Middle frontal gyrus (tissue), 1 donor: Measurements from ENCODE around the gene CLIC1.
"Not testable (repeated sequence)": the region's sequence is repeated elsewhere in the genome, so short reads cannot be mapped to it uniquely, and the experiment has no call there.

Experiments used
- DNase-seq: peaks from one replicate; pipeline ENCODE4 v3.0.0-alpha.2; 2015; ENCODE audit warnings: low spot score; ENCODE audit errors: extremely low spot score

CLIC1 gene

DNA sequence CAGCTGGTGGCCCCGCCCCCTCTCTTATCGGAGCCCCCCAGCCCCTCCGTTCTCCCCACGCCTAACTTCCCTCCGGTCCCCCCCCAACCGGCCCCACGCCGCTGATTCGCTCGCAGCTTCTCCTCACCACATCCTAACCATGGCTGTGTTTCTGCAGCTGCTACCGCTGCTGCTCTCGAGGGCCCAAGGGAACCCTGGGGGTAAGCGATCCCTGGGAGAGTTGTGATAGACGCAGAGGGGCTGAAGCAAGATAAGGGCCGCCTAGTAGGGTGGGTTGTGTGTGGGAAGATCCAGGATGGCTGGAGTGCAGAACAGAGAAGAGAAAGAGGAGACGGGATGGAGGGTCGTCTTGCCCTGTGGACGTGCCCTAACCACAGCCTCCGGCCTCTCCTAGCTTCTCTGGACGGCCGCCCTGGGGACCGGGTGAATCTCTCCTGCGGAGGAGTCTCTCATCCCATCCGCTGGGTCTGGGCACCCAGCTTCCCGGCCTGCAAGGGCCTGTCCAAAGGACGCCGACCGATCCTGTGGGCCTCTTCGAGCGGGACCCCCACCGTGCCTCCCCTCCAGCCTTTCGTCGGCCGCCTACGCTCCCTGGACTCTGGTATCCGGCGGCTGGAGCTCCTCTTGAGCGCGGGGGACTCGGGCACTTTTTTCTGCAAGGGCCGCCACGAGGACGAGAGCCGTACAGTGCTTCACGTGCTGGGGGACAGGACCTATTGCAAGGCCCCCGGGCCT lies 12.9 kb downstream of the CLIC1 start, which contains the start of gene MPIG6B:
Gene MPIG6B (plus strand): TSS at position 129 of the 735 bp plus-strand sequence. CDS start 11 bp downstream, at position 140.
- DNase-seq, result no peak

DNA sequence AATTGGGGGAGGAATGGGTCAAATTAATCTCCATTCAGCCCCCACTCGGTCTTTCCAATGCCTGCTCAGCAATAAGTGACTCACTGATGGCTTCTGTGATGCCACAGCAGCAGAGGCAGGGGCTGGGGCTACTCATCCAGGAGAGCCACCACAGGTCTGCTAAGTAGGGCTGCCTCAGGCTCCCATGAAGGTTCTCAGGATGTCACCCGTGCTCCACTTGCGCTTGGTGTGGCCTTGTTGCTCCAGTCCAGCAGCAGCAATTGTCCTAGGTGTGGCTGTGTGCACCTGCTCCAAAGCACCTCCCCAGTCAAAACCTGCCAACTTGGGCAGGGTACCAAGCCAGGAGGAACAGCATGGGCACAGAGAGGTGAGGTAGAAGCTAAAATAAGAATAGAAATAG lies 14.2 kb downstream of the CLIC1 start:
- no peak for DNase-seq

DNA sequence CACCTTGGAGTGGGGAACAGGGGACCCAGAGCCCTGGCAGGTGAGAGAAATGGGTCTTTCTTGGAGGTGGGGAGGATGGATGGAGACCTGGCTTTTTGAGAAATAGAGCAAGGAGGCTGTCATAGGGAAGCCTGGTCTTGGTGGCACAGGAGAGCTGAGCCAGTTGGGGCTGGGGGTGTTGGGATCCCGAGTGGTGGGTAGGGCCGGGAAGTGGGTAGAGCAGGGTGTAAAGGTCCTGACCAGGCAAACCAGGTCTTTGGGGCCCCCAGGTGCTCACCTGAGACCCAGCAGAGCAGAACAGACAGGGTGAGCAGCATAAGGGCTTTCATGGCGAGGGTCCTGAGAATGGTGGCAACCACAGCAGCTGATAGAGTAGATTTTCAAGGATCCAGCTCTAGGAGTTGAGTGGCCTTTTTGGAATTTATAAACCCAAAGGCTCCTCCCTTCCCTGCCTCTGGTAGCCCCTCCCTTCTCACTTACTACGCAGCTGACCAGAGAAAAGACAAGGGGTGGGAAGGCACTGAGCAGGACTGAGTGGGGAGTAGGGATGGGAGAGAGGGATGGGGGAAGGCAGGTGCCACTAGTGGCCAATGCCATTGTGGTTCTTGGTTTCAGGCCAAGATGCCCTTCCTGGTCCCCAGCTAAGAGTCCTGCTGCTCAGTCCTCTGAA lies 14.8 kb downstream of the CLIC1 start, which contains the start of gene LY6G6C:
Gene LY6G6C (minus strand): TSS at position 396 of the 670 bp plus-strand sequence. CDS start 67 bp downstream, at position 329.
- DNase-seq, result no peak

DNA sequence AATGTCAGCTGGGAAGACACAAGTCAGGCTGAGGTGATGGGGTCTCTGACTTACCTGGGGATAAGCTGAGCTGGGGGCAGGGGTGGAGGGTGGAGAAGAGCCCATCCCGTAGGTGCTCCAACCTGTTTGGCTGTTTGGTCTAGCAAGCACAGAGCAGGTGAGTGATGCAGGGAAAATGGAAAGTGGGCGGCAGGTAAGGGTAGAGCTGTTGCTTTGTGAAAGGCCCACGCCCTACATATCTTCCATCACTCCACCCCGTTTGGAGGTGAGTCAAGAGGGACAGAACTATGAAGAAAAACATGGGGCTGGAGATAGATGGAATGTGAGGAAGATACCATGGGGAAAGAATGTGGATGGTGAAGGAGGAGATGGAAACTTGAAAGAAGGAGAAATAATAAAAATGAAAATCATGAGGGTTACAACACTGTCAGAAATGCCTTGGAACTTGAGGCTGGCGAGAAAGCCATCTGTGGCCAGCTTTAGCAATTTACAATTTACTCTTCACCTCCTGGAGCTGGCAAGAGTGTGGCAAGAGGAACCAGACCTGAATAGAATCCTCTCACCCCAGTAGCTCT lies 16.0 kb downstream of the CLIC1 start:
- no peak for DNase-seq

DNA sequence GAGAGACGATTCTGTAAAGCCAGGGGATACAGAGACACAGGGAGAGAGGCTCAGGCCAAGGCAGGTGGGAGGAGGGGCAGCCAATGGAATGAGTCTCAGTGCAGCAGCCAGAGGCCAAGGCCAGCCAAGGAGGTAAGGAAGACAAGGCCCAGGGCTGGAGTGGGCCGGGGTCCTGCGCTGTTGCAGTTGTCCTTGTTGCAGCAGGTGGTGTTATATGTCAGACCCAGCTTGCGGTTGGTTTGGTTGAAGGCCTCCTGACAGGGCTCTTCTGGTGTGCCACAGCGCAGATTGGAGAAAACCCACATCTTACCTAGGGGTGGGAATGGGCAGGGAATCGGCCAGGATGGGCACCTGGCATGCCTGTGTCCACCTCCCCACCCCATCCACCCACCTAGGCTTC lies 17.3 kb downstream of the CLIC1 start:
- DNase-seq, result no peak

DNA sequence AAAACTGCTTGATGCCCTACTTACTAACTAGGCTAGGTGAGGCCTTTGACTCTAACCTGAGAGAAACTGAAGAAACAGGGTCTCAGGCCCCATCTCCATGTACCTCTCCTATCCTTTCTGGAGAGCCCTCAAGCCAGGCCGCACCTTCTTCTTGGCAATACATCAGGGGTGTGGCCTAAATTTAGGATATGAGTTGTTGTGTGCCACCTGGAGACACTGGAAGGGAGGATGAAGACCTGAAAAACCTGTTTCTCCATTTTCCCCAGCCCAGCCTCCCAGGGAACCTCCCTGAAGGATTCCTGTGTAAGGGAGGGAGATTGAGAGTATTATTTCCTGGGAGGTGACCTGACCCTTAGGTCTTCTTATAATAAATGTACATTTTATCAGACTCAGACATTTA lies 18.1 kb downstream of the CLIC1 start:
- no peak for DNase-seq

DNA sequence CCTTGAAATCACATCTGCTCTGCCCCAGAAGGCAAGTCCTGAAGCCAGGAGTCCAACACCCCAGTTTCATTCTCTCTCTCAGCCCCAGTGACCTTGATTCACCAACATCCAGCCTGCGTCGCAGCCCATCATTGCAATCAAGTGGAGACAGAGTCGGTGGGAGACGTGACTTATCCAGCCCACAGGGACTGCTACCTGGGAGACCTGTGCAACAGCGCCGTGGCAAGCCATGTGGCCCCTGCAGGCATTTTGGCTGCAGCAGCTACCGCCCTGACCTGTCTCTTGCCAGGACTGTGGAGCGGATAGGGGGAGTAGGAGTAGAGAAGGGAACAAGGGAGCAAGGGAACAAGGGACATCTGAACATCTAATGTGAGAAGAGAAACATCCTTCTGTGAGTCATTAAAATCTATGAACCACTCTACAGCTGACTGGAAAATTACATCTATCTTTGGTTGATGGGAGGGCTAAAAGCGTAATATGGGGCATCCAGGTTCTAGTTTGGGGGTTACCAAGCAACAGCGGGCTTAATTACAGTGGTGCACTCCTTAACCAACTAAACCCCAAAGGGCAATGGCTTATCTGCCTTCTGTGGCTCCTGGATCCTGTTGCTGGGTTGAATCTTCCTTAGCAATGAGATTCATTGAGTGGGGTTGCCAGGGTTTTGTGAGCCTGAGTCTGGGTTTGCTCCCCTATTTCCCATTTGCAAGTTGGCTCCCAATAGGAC lies 18.7 kb downstream of the CLIC1 start:
- no peak for DNase-seq

DNA sequence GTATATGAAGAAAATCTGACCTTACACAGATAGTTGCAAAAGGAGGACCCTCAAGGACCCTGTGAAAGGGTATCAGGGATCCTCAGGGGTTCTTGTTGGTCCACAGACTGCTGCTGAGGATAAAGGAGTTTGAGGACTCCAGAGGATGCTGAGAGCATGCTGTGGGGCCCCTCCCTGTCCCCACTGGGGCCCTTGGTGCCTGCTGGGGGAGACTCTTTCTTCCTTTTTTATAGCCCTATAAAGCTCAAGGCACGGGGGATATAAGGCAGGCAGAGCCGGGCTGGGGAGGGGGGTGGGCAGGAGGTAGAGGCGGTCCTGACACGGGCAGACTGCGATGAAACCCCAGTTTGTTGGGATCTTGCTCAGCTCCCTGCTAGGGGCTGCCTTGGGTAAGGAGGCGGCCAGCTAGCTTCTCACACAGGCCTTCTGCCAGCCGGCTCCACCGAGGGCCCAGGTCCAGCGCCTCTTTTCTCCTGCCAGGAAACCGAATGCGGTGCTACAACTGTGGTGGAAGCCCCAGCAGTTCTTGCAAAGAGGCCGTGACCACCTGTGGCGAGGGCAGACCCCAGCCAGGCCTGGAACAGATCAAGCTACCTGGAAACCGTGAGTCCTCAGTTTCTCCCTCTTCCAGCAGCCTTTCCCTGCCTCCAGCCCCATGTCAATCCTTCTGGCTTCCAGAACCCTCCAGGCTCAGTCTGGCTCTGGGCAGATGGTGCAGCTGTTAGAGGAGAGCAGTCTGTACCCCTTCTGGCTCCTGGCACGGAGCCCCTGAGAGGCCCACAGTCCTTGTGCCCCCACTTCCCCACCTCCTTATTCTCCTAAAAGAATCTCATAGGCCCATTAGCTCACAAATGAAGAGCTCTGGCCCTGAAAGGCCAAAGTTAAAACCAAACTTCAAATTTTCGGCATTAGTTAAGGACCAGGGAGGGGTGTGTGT lies 21.0 kb downstream of the CLIC1 start, which contains the start of gene LY6G6D:
Gene LY6G6D (plus strand): TSS at position 327 of the 937 bp plus-strand sequence. CDS start 8 bp downstream, at position 335.
- DNase-seq, result no peak

DNA sequence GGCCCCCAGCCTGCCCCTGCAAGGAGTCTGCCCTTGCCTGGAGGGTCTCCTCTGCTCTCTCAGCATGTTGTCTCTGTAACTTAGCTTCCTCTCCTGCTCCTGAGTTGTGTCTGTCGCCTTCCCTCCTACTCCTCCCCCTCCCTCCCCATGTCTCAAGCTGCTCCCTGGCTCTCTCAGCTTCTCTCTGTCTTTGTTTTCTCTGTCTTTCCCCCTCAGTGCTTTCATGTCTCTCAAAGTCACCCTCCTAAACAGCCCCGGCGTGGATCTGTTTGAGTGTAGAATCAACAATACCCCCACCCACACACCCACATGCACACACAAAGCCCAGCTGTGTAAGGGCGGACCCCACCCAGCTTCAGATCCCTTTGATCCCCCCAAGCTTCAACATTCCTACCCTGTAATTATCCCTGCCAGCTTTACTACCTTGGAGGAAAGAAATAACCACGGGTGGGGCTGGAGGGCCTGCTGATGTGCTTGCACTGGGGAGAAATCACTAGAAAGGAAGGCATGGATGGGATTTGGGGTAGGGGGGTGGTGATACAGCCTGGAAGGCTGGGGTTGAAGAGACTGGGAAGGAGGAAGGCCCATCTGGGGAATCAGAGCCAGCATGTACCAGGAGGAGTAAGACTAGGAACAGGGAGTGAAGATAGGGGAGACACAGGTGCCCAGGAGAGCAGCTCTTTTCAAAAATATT lies 22.2 kb downstream of the CLIC1 start:
- DNase-seq, result no peak

DNA sequence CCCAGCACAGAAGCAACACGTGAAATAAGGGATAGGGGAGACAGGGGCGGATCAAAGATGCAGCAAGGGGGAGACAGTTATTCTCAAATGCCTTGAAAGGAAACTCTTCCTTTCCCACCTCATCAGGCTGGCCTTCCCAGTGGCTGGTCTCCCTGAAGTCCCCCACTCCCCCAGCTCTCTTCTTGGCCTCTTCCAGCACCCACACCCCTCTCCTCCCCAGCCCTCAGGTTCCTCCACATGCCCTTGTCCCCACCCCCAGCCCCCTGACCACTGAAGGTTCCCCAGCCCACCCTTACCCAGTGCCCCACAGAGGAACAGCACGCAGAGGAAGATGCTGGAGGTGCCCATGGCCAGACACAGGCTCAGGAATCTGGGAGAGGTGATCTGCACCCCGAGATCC lies 22.9 kb downstream of the CLIC1 start:
- no peak for DNase-seq

DNA sequence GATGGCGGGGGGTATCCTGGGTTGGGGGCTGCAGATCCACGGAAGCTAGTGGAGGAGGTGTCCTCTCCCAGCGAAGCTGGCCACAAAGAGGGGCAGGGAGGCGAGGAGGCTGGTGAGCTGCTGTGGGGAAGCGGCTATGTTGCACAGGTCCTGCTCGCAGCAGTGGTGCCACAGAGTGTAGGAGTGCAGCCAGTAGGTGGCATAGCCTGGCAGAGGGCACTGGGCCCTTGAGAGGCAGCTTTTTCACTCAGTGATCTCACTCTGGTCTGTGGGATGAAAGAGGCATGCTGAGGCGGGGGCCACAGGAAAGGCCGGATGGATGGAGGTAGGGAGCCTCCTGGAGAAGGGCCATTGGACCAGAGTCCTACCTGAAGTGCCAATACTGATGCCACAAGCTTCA lies 24.0 kb downstream of the CLIC1 start:
- DNase-seq, result no peak

DNA sequence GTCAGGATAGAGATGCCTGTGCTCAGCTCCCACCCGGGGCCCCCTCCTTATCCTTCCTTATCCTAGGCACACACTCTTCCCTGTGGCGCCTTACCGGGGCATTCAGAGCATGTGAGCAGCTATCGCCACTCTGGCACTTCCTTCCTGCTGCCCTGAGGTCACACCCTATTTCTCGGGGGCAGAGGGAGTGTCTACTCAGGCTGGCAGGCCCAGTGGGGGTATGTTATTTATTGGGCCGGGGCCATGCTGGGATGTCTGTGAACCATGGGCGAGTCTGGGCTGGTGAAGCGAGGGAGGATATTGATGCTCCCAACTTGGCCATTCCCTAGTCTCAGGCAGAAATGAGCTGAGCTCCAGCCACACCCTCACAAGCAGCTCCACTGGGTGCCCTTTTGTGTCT lies 25.1 kb downstream of the CLIC1 start:
- DNase-seq, result no peak

DNA sequence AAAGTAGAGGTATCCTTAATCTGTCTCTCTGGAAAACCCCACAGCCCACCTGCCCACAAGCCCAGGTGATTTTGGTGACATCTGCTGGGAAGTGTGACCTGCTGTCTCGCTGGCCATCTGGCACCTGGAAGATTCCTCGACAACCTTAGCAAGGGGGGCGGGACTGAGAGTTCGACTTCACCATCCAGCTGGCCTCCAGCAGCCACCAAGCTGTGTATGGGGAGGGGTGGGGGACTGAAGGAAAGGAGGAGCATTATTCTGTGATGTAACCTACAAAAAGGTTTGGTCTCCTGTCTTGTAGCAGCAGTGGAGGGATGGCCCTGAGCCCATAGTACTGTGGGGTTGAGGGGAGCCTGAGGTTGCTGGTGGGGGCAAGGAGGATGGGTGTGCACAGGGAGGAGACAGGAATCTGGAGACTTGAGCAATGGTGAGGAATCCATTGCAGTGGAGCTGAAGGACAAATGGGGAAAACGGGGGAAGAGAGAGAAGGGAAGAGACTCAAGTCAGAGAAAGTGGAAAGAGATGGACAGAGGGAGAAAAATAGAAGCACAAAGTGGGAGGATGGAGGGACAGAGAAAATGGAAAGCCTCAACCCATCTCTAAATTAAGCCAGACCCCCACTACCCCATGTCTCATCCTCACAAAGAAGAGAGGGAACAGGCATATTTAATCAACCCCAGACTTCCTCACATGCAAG lies 25.7 kb downstream of the CLIC1 start:
- DNase-seq, result no peak

DNA sequence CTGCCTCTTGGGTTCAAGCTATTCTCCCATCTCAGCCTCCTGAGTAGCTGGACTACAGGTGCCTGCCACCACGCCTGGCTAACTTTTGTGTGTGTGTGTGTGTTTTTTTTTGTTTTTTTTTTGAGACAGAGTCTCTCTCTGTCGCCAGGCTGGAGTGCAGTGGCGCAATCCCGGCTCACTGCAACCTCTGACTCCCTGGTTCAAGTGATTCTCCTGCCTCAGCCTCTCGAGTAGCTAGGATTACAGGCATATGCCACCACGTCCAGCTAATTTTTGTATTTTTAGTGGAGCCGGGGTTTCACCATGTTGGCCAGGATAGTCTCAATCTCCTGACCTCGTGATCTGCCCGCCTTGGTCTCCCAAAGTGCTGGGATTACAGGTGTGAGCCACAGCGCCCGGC lies 27.2 kb downstream of the CLIC1 start:
- not testable (repeated sequence) for DNase-seq

DNA sequence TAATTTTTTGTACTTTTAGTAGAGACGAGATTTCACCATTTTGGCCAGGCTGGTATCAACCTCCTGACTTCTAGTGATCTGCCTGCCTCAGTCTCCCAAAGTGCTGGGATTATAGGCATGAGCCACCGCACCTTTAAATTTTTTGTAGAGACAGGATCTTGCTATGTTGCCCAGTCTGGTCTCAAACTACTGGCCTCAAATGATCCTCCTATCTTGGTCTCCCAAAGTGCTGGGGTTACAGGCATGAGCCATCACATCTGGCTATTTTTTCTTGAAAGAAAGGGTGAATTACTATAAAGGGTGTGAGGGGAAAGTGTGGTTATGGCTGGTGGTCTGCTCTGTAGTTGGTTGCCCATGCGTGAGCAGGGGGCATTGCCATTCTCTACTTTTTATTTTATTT lies 28.1 kb downstream of the CLIC1 start:
- no peak for DNase-seq

DNA sequence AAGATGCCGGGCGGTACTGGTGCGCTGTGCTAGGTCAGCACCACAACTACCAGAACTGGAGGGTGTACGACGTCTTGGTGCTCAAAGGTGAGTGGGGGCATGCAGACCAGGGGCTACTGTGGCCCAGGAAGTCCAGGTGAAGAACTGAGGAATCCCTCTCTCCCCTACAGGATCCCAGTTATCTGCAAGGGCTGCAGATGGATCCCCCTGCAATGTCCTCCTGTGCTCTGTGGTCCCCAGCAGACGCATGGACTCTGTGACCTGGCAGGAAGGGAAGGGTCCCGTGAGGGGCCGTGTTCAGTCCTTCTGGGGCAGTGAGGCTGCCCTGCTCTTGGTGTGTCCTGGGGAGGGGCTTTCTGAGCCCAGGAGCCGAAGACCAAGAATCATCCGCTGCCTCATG lies 28.6 kb downstream of the CLIC1 start:
- DNase-seq, result no peak

DNA sequence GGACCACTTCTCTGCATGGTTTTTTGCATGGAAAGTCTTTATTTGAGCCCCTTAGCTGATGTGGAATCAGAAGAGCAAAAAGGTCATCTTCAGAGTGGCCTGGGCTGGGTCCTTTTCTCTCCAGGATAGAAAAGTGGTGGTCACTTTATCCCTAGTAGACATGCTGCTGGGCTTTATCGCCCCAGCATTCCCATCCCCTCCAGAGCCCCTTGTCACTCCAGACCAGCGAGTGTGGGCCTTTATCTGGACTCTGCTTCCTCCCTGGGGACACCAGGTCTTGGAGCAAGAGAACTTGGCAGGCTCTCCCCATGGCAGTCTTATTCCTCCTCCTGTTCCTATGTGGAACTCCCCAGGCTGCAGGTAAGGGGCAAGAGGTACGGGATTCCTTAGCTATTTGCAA lies 29.7 kb downstream of the CLIC1 start, which contains the start of gene LY6G6F:
Gene LY6G6F (plus strand): TSS at position 268 of the 400 bp plus-strand sequence. CDS start 41 bp downstream, at position 309.
- no peak for DNase-seq

DNA sequence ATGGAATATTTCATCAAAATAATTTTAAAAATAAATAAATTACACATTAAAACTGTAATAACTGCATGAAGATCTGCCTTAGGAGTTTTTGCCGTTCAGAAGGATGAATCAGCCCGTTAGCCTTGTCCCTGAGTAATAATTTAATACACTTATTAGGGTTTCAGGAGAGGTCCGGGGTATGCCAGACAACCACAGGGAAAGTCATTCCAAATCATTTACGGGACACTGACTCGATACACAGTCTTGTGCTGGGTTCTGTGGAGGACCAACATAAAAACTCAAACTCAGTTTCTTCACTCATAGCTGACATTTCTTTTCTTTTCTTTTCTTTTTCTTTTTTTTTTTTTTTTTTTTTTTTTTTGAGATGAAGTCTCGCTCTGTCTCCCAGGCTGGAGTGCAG lies 30.4 kb downstream of the CLIC1 start:
- DNase-seq, result no peak
